GM20431 (cell line): Measurements from ENCODE around the gene RSAD1.

ENCODE experiments used
- in situ Hi-C: fragments of 300-500 bp; cut with MseI, MboI; formaldehyde crosslinking; loops from one replicate; pipeline ENCODE4 v1.15.0; 2020; ENCODE audit warnings: low sequenced_read_pairs; ENCODE audit not compliant: unreplicated experiment

Gene RSAD1

DNA sequence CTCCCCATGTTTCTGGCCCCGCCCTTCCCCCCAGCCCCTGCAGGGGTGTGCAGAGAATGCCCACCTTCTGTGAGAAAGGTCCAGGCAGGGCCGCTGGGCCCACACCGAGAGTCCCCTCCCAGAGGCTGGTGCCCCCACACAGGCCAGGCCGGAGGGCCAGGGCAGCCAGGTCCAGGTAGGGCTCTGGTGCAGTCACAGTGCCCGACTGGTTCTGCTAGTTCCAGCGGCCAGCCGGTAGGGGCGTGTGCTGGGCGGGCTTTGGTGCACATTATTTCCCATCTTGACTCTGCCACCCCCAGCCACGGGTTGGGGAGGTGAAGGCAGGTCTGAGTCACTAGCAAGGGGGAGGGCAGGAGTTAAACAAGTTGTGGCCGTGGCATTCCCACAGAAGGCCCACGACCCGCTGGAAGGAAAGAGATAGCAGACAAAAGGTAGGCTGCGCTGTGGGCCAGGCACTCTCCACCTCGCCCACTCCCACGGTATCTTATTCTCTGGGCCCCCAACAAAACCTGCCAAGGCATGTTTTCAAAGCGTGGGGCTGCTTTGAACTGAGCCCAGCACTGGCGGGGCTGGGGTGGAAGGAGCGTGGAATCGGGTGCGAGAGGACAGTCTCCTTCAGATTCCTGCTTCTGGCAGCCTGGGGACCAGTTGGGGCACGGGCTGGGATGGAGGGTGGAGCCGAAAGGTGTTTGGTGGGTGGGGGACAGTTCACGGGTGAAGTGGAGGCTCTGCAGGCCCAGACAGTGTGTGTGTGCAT, 55.7 kb downstream of the RSAD1 start:
- in situ Hi-C loops = no loop called here

GRCh38 chr17:50534979-50535326, 56.3 kb downstream of the RSAD1 start:
- in situ Hi-C loops = no loop called here

- in situ Hi-C loops = no loop called here
These were observed 56.7 kb downstream of the RSAD1 start for GRCh38 chr17:50535407-50535806.
